ENCODE results near the gene NUP107.

The NUP107 gene

GRCh38 chr12:68791897-68792481 lies 105.2 kb downstream of the NUP107 start:
- Histone ChIP-seq H3K79me2 (ENCODE audit: insufficient read depth, low read depth) (no peaks in the 10 kb centered on the region), H3K27ac (no peak overlapping the region), H3K9ac (no peak overlapping the region), H2AFZ (ENCODE audit: low read depth) (no peak overlapping the region), H3K4me3 (IDR thresholded peaks at IDR 0.05; ENCODE audit: insufficient read depth, low read depth, low read length) (no peak overlapping the region), H3K4me1 (ENCODE audit: low read depth, poor library complexity, severe bottlenecking) (no peaks in the 10 kb centered on the region), H3K27me3 (ENCODE audit: insufficient read depth, low read depth) (no peaks in the 10 kb centered on the region), H4K20me1 (ENCODE audit: insufficient read depth) (no peaks in the 10 kb centered on the region), H3K36me3 (ENCODE audit: insufficient read depth) (no peaks in the 10 kb centered on the region), H3K4me2 (no peak overlapping the region)
- no peak for TF ChIP-seq CTCF (conservative IDR thresholded peaks at IDR 0.05; ENCODE audit: low read depth, low read length)

- no peaks in the 10 kb centered on the region for H4K20me1 ChIP-seq (ENCODE audit: insufficient read depth)
- no peaks in the 10 kb centered on the region for H3K36me3 ChIP-seq (ENCODE audit: insufficient read depth)
- no peaks in the 10 kb centered on the region for H3K79me2 ChIP-seq (ENCODE audit: insufficient read depth, low read depth)
- H2AFZ ChIP-seq (ENCODE audit: low read depth), result peak overlapping the region; percentile 30
- H3K4me2 ChIP-seq, result no peak overlapping the region
- no peaks in the 10 kb centered on the region for H3K27me3 ChIP-seq (ENCODE audit: insufficient read depth, low read depth)
- TF ChIP-seq CTCF (conservative IDR thresholded peaks at IDR 0.05; ENCODE audit: low read depth, low read length), result no peak
- no peak overlapping the region for H3K9ac ChIP-seq
- H3K4me3 ChIP-seq (IDR thresholded peaks at IDR 0.05; ENCODE audit: insufficient read depth, low read depth, low read length), result no peak overlapping the region
- no peaks in the 10 kb centered on the region for H3K4me1 ChIP-seq (ENCODE audit: low read depth, poor library complexity, severe bottlenecking)
- H3K27ac ChIP-seq, result no peak overlapping the region
Observed at GRCh38 chr12:68792952-68793351, 106.2 kb downstream of the NUP107 start.

GRCh38 chr12:68793436-68793835 lies 106.7 kb downstream of the NUP107 start:
- Histone ChIP-seq H3K4me3 (IDR thresholded peaks at IDR 0.05; ENCODE audit: insufficient read depth, low read depth, low read length) (no peak overlapping the region), H3K27ac (no peak overlapping the region), H3K79me2 (ENCODE audit: insufficient read depth, low read depth) (no peaks in the 10 kb centered on the region), H3K4me2 (no peak overlapping the region), H3K27me3 (ENCODE audit: insufficient read depth, low read depth) (no peaks in the 10 kb centered on the region), H3K9ac (no peak overlapping the region), H3K4me1 (ENCODE audit: low read depth, poor library complexity, severe bottlenecking) (no peaks in the 10 kb centered on the region), H3K36me3 (ENCODE audit: insufficient read depth) (no peaks in the 10 kb centered on the region), H2AFZ (ENCODE audit: low read depth) (peak overlapping the region; percentile 30), H4K20me1 (ENCODE audit: insufficient read depth) (no peaks in the 10 kb centered on the region)
- TF ChIP-seq CTCF (conservative IDR thresholded peaks at IDR 0.05; ENCODE audit: low read depth, low read length), result no peak

GRCh38 chr12:68793975-68794652 lies 107.3 kb downstream of the NUP107 start:
- H3K9ac ChIP-seq, result no peak overlapping the region
- no peak overlapping the region for H2AFZ ChIP-seq (ENCODE audit: low read depth)
- H3K4me3 ChIP-seq (IDR thresholded peaks at IDR 0.05; ENCODE audit: insufficient read depth, low read depth, low read length), result no peak overlapping the region
- H3K27ac ChIP-seq, result no peak overlapping the region
- H3K79me2 ChIP-seq (ENCODE audit: insufficient read depth, low read depth), result no peaks in the 10 kb centered on the region
- H3K4me2 ChIP-seq, result no peak overlapping the region
- no peaks in the 10 kb centered on the region for H4K20me1 ChIP-seq (ENCODE audit: insufficient read depth)
- no peaks in the 10 kb centered on the region for H3K4me1 ChIP-seq (ENCODE audit: low read depth, poor library complexity, severe bottlenecking)
- TF ChIP-seq CTCF (conservative IDR thresholded peaks at IDR 0.05; ENCODE audit: low read depth, low read length), result no peak
- no peaks in the 10 kb centered on the region for H3K27me3 ChIP-seq (ENCODE audit: insufficient read depth, low read depth)
- H3K36me3 ChIP-seq (ENCODE audit: insufficient read depth), result no peaks in the 10 kb centered on the region
